CD14-positive monocyte (primary cell): ENCODE data around the gene WNT3. TPM values are rescaled to one million over a fixed set of nuclear protein-coding genes. Genes with fewer than 3 reads are reported as not detected.

Source experiments
- DNase-seq, 3 donors: peaks; one replicate each; pipeline ENCODE4 v3.0.0-alpha.2; 2011 to 2022
- H2AFZ ChIP-seq: 2 replicates; pipeline ENCODE4 v1.6.0; 2012; ENCODE audit warnings: mild to moderate bottlenecking, low read depth, low read length, inconsistent platforms; ENCODE audit not compliant: insufficient read depth, poor library complexity, severe bottlenecking
- H3K27ac ChIP-seq, 2 donors: 1 replicate in 1 of 2; 2 replicates in 1 of 2; pipeline ENCODE4 v1.5.1; 2012 to 2013; ENCODE audit warnings: low read length in 2 of 2, control low read depth in 1 of 2, inconsistent platforms in 1 of 2, low read depth in 1 of 2, mild to moderate bottlenecking in 1 of 2
- H3K27me3 ChIP-seq, 2 donors: one replicate each; pipeline versions ENCODE4 v1.6.0 to v1.6.1; 2011 to 2013; ENCODE audit warnings: low read length in 2 of 2; ENCODE audit not compliant: control insufficient read depth in 2 of 2, insufficient read depth in 2 of 2
- H3K36me3 ChIP-seq, 2 donors: replicated peaks in 1 of 2; 1 replicate in 1 of 2; 2 replicates in 1 of 2; pipeline versions ENCODE4 v1.5.1 to v1.6.1; 2012 to 2013; ENCODE audit warnings: low read length in 2 of 2, control low read depth in 1 of 2, inconsistent platforms in 1 of 2, mild to moderate bottlenecking in 1 of 2; ENCODE audit not compliant: insufficient read depth in 2 of 2, control insufficient read depth in 1 of 2
- H3K4me1 ChIP-seq, 2 donors: 1 replicate in 1 of 2; 2 replicates in 1 of 2; pipeline versions ENCODE4 v1.5.1 to v1.6.1; 2012 to 2013; ENCODE audit warnings: low read length in 2 of 2, control low read depth in 1 of 2, inconsistent platforms in 1 of 2, mild to moderate bottlenecking in 1 of 2, moderate library complexity in 1 of 2; ENCODE audit not compliant: insufficient read depth in 2 of 2, control insufficient read depth in 1 of 2
- H3K4me2 ChIP-seq: replicated peaks from 2 replicates; pipeline ENCODE3; 2012; ENCODE audit warnings: low read length, moderate library complexity, mild to moderate bottlenecking; ENCODE audit not compliant: poor library complexity, severe bottlenecking; ENCODE audit errors: extremely low read depth
- H3K4me3 ChIP-seq, 3 experiments: fragments of 200-600 bp in 1 of 3; sonication (generic) in 1 of 3; replicated peaks in 1 of 3; 1 replicate in 2 of 3; 2 replicates in 1 of 3; pipeline ENCODE4 v1.5.1; 2011 to 2013; ENCODE audit warnings: low read length in 3 of 3, mild to moderate bottlenecking in 3 of 3, control low read depth in 2 of 3, low read depth in 2 of 3, inconsistent platforms in 1 of 3, moderate library complexity in 1 of 3
- H3K79me2 ChIP-seq: 2 replicates; pipeline ENCODE4 v1.6.0; 2012; ENCODE audit warnings: mild to moderate bottlenecking, control low read depth, inconsistent platforms, low read length, moderate library complexity; ENCODE audit not compliant: insufficient read depth
- H3K9ac ChIP-seq: 2 replicates; pipeline ENCODE4 v1.6.0; 2017; ENCODE audit warnings: low read length, mild to moderate bottlenecking; ENCODE audit not compliant: insufficient read depth, poor library complexity, severe bottlenecking
- H3K9me3 ChIP-seq, 2 donors: replicated peaks in 1 of 2; 1 replicate in 1 of 2; 2 replicates in 1 of 2; pipeline versions ENCODE4 v1.5.1 to v1.6.1; 2012 to 2013; ENCODE audit warnings: low read length in 2 of 2, control low read depth in 1 of 2; ENCODE audit not compliant: control insufficient read depth in 1 of 2, insufficient read depth in 1 of 2
- H4K20me1 ChIP-seq: 2 replicates; pipeline ENCODE4 v1.6.0; 2012; ENCODE audit warnings: mild to moderate bottlenecking, low read length, control low read depth, moderate library complexity; ENCODE audit not compliant: insufficient read depth
- H3K27ac Mint-ChIP-seq, 7 donors: one replicate each; pipeline ENCODE4 v1.8.0; 2020; ENCODE audit warnings: mild to moderate bottlenecking in 7 of 7, mixed read lengths in 7 of 7, moderate library complexity in 6 of 7, inconsistent platforms in 2 of 7
- H3K27me3 Mint-ChIP-seq, 3 donors: one replicate each; pipeline ENCODE4 v1.8.0; 2021 to 2022; ENCODE audit warnings: low read depth in 3 of 3, mild to moderate bottlenecking in 3 of 3, mixed read lengths in 3 of 3, moderate library complexity in 3 of 3, inconsistent platforms in 1 of 3
- H3K36me3 Mint-ChIP-seq, 2 donors: one replicate each; pipeline ENCODE4 v1.8.0; 2020; ENCODE audit warnings: mixed read lengths in 2 of 2, inconsistent platforms in 1 of 2, mild to moderate bottlenecking in 1 of 2
- H3K4me1 Mint-ChIP-seq: one replicate; pipeline ENCODE4 v1.8.0; 2020; ENCODE audit warnings: mild to moderate bottlenecking, mixed read lengths
- H3K4me3 Mint-ChIP-seq, 2 donors: one replicate each; pipeline ENCODE4 v1.8.0; 2020; ENCODE audit warnings: mild to moderate bottlenecking in 2 of 2, mixed read lengths in 2 of 2, moderate library complexity in 1 of 2
- H3K9me3 Mint-ChIP-seq, 7 donors: one replicate each; pipeline ENCODE4 v1.8.0; 2020 to 2022; ENCODE audit warnings: mixed read lengths in 7 of 7, mild to moderate bottlenecking in 6 of 7, moderate library complexity in 6 of 7, inconsistent platforms in 2 of 7
- WGBS: methylation state at CpG from one replicate; pipeline ENCODE4 v1.1.5; 2013; ENCODE audit warnings: missing lambda C conversion rate; ENCODE audit not compliant: insufficient coverage; 5-methylcytosine and 5-hydroxymethylcytosine counted together
- intact Hi-C, 2 donors: fragments of 100-400 bp; cut with micrococcal nuclease; formaldehyde crosslinking; loops; one replicate each; pipeline versions ENCODE4 v1.15.0 to v1.15.1; 2023
- polyA plus RNA-seq, 3 donors: library from polyadenylated mRNA; depleted of rRNA in 1 of 3; unstranded in 2 of 3; stranded (reverse) in 1 of 3; fragments of 300-500 nt in 2 of 3; fragments of >200 nt in 1 of 3; fragmentation: Illumina TruSeq in 2 of 3; gene quantifications; 1 replicate in 2 of 3; 2 replicates in 1 of 3; pipeline ENCODE4 v1.2.3, GENCODE V29; 2012 to 2021
- TF ChIP-seq, protein P1 (sequence below): fragments of 200-600 bp; IDR thresholded peaks from one replicate; pipeline ENCODE4 v1.8.0; 2022; ENCODE audit warnings: antibody characterized with exemption, mild to moderate bottlenecking

WNT3 gene
- polyA plus RNA-seq, 3 donors: 0.01 TPM; not detected in 2

DNA sequence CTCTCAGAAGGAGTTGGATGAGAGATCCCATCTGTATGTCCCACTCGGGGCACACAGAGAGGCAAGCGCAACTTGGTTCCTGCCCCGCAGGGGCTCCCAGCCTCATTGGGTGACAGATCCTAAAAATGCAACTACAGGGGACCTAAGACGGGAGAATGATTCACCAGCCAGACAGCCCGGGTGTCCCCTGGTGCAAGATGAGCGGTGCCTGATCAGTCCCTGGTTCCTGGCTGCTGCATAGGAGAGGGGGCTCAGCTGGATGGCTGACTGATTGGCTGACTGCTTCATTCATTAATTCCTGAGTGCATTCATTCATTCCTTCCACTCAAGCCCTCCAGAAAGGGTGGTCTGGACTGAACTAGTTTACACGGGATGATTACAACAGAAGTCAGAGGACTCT is 22.0 kb downstream of the WNT3 start:
- H3K27me3 ChIP-seq: peaks cover 0 to 4% of the 10 kb centered on the region in 2 donors
- Mint-ChIP-seq H3K36me3 (no peaks in the 10 kb centered on the region), H3K9me3 (peaks cover 0 to 2% (median 0%) of the 10 kb centered on the region in 7 donors), H3K27me3 (peaks cover 1 to 28% (median 20%) of the 10 kb centered on the region in 3 donors), H3K4me3 (no peak overlapping the region), H3K4me1 (no peaks in the 10 kb centered on the region), H3K27ac (peak overlapping the region in 1 of 7 donors; percentile 23)
- DNase-seq: no peak
- no peaks in the 10 kb centered on the region for H3K36me3 ChIP-seq
- no peaks in the 10 kb centered on the region for H3K4me1 ChIP-seq
- no peak overlapping the region for H3K4me2 ChIP-seq
- H3K27ac ChIP-seq: no peak overlapping the region
- TF ChIP-seq, protein P1, sequence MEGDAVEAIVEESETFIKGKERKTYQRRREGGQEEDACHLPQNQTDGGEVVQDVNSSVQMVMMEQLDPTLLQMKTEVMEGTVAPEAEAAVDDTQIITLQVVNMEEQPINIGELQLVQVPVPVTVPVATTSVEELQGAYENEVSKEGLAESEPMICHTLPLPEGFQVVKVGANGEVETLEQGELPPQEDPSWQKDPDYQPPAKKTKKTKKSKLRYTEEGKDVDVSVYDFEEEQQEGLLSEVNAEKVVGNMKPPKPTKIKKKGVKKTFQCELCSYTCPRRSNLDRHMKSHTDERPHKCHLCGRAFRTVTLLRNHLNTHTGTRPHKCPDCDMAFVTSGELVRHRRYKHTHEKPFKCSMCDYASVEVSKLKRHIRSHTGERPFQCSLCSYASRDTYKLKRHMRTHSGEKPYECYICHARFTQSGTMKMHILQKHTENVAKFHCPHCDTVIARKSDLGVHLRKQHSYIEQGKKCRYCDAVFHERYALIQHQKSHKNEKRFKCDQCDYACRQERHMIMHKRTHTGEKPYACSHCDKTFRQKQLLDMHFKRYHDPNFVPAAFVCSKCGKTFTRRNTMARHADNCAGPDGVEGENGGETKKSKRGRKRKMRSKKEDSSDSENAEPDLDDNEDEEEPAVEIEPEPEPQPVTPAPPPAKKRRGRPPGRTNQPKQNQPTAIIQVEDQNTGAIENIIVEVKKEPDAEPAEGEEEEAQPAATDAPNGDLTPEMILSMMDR: no peak
- H4K20me1 ChIP-seq: no peaks in the 10 kb centered on the region
- WGBS: 80% methylated on average over 1 of the region's 7 CpGs
- H3K9ac ChIP-seq: no peak overlapping the region
- no peaks in the 10 kb centered on the region for H3K79me2 ChIP-seq
- intact Hi-C loops: no loop called here
- H3K9me3 ChIP-seq: no peaks in the 10 kb centered on the region
- H3K4me3 ChIP-seq: no peak overlapping the region
- no peak overlapping the region for H2AFZ ChIP-seq

DNA sequence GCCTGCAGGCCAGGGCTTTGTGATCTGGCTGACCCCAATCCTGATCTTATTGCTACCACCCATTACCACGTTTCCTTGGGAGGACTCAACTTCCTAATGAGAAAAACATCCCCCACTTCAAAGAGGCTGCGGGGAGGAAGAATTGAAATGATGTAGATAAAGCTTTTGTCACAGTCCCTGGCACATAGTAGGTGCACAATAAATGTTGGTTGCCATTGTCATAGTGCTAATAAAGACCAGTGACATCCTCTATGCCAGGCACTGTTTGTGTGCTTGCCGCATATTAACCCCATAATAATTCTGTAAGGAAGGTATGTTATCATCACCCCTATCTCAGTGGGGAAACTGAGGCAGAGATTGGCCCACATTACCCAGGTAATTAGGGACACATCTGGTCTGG is 22.4 kb downstream of the WNT3 start:
- Mint-ChIP-seq H3K9me3 (peaks cover 0 to 2% (median 0%) of the 10 kb centered on the region in 7 donors), H3K27ac (no peak overlapping the region), H3K4me1 (no peaks in the 10 kb centered on the region), H3K4me3 (no peak overlapping the region), H3K27me3 (peaks cover 3 to 31% (median 22%) of the 10 kb centered on the region in 3 donors), H3K36me3 (no peaks in the 10 kb centered on the region)
- no peak overlapping the region for H3K4me3 ChIP-seq
- H2AFZ ChIP-seq: no peak overlapping the region
- WGBS: no CpG with 5 or more reads among the region's 3 CpGs
- H3K27me3 ChIP-seq: peaks cover 0 to 4% of the 10 kb centered on the region in 2 donors
- intact Hi-C loops: no loop called here
- H3K36me3 ChIP-seq: no peaks in the 10 kb centered on the region
- H3K9me3 ChIP-seq: no peaks in the 10 kb centered on the region
- TF ChIP-seq, protein P1: no peak
- no peak overlapping the region for H3K9ac ChIP-seq
- no peaks in the 10 kb centered on the region for H3K4me1 ChIP-seq
- no peaks in the 10 kb centered on the region for H3K79me2 ChIP-seq
- H3K27ac ChIP-seq: no peak overlapping the region
- H4K20me1 ChIP-seq: no peaks in the 10 kb centered on the region
- no peak for DNase-seq
- no peak overlapping the region for H3K4me2 ChIP-seq
